Forelimb muscle (tissue), 1 donor: ENCODE results near the gene TNNI3K. TPM values are rescaled to one million over a fixed set of nuclear protein-coding genes. Genes with fewer than 3 reads are reported as not detected.

Experiments
- DNase-seq: peaks from one replicate; pipeline ENCODE4 v3.0.0-alpha.2; 2013; ENCODE audit warnings: low read depth
- polyA plus RNA-seq: library from polyadenylated mRNA; unstranded; fragments of 120-200 nt; gene quantifications from one replicate; pipeline ENCODE4 v1.2.1, GENCODE V29; 2013; ENCODE audit not compliant: insufficient read length

The TNNI3K gene
- polyA plus RNA-seq, 1 donor = 1.8 TPM

DNA sequence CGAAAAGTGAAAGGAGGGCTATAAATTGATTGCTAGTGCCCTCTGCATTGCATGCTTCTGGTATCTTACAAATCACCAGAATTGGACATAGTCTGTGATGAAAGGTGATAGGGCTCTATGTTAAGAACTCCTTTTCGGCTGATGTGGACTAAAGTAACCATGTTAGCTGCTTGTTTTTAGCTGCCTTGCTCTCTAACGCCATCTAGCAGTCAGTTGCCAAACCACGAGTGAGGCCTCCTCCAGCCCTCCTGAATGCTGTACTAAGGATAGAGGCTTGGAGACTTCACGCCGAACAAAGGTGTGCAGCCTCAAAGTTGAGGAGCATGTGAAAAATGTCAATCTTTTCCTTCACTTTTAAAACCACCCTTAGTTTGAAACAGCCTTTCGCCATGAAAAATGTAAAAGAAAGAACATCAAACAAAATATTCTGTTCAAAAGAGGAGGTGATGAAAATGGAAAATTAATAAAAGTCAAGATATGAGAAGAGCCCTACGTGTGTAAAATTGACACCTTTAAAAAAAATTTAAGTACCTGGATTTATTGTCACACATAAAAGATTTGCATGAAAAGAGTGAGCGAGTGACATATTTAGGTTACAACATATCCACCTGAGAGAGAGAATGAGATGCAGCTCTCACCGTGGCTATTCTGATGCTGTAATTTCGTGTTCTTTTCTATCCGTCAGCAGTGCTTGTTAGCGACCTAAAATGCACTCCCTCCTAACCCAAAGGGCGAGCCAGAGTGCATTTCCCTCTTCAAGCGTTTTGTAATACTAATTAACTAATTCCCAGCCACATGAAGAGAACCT is 269.1 kb downstream of the TNNI3K start:
- peak; percentile 11 for DNase-seq

DNA sequence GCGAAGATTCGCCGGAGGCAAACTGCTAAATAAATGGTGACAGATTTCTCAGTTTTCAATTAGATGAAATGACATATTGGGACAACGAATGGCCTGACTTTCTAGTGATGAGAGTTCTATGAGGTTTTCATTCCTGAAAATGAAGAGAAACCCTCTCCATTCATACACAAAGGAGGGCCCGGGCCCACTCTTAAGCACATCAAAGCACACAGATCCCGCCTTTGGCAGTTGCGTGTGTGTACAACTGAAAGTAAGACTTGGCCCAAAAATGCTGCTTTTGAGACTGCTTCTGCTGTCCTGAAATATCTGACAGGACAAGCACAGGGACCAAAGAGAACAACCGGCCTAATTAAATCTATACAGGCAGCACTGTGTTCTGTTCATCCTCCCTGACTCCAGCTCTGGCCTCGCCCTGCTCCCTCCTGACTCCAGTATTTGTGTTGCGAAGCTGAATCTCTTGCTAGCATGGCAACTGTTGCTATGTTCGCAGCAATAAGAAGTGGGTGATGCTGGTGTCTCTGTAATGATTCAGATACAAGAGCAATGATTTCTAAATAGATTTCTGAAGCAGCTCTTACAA is 269.8 kb downstream of the TNNI3K start:
- DNase-seq = no peak

DNA sequence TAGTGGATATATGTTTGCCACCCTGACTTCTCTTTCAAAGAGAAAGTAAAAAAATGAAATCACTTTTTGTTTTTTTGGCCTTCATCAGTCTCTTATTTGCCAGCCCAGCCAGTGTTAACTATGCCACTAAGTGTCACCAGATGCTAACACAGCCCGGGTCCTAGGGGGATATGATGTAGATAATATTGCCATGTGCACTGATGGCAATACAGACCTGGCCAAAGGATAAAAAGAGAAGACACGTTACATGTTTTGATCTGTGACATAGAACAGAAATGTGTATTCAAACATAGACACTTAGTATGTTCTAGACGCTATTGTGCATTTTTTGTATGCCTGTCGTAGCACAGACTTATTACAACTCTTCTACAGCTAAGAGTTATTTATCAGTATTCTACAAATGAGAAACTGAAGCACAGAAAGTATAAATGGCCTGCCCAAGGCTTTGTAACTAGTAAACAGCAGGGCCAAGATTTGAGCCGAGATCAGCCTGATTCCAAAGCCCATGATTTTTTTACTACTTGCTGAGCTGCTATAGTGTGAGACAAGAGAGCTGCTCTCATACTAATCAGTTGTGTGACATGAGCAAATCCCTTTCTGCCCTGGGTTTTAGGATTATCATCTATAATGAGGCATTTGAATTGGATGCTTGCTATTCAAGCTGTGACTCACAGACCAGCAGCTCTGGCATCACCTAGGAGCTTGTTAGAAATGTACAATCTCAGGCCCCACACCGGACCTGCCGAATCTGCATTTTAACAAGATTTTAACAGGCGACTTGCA is 270.9 kb downstream of the TNNI3K start:
- DNase-seq = no peak

DNA sequence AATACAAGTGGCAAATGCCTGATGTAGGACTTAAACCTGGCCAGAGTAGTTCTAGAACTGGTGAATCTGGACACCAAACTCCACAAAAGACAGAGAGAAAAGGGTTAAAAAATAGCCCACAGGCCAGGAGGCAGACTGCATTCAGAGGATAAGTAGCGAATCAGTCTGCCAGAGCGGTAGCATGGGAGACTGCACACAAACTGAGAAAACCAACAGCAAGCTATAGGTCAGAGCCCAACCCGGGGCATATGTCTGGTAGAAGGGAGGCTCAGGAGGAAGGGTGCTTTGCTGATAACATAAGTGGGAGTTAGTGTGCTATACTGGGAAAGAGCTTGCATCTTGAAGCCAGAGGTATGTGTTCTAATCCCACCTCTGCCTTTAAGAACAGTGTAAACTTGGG is 273.3 kb downstream of the TNNI3K start:
- DNase-seq = no peak

- DNase-seq = no peak
These were observed 277.2 kb downstream of the TNNI3K start, which contains the start of gene LRRC53 for GRCh38 chr1:74512170-74512915. LRRC53 (minus strand) TSS chr1:74512611; CDS start chr1:74483349, 29,262 bp downstream.

DNA sequence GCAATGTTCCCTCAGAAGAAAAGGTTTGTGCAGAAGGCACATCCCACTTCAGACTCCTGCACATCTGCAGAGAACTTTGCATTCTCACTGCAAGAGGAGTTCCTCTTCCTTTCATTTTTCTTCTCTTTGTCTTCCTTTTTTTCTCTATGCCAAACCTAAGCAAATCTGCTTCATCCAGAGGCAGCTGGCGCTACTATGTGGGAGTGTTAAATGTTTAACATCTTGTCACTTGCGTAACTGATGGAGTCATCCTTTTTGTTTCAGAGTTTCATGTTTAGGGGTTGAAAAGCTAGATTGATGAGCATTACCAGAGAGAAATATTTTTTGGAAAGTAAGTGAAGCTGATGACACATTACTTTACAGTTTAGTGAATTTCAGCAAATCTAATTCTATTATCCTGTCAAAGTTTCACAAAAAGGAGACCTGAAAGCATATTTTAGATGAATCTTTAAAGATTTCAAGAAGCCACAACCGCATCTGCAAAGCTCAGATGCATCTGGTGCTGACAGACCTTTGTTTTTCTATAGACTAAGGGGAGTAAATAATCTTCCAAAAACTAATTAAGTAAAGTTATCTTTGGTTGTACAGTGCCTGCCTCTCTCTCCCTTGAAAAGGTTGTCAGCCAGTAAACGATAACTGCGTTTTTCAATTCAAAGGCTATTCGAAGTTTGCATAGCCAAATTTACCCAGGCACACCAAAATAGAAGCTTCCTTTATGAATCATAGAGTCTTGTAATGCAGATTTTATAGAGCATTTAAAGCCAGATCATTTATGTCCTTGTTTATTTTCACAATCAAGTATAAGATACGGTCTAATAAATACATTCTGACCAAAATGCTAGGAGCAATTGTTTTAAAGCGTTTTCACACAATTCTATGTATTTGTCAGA is 278.5 kb downstream of the TNNI3K start:
- DNase-seq = no peak

GRCh38 chr1:74517599-74518051 is 282.4 kb downstream of the TNNI3K start:
- no peak for DNase-seq

GRCh38 chr1:74522148-74522547 is 287.0 kb downstream of the TNNI3K start:
- DNase-seq = no peak

DNA sequence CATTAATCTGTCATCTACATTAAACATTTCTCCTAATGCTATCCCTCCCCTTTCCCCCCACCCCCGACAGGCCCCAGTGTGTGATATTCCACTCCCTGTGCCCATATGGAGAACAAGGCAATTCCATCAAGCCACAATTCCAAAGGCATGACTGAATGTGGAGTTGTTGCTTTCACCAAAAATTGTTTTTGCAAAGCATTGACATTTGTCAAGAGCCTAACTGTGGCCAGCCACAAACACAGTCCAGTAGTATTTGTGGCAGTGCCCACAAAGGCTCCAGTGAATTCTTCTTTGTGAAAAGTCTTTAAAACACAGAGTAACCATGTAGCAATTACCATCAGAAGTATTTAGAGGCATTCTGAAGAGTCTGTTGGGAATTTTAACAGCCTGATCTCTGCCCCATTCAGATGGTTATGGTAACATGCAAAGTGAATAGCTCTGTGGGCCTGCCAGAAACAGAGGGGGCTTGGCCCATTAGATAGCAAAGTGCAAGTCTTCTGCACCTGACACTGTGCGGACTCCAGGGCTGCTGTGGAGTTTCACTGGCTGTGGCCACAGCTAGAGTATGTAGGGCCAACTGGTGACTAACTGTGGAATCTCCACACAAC is 288.8 kb downstream of the TNNI3K start:
- no peak for DNase-seq

DNA sequence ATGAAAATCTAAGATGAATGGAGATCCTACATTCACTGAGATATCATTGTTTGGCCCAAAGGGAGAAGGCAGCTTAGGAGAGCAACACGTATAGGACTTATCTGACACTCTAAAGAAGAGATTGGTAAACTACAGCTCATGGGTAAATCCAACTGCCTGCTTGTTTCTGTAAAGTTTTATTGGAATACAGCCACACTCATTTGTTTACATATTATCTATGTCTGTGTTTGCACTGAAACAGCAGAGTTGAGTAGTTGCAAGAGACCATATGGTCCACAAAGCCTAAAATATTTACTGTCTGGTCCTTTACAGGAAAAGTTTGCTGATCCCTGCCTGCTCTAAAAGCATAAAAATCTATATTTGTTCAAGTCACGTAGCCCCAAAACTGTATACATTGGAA is 291.5 kb downstream of the TNNI3K start:
- DNase-seq = no peak

DNA sequence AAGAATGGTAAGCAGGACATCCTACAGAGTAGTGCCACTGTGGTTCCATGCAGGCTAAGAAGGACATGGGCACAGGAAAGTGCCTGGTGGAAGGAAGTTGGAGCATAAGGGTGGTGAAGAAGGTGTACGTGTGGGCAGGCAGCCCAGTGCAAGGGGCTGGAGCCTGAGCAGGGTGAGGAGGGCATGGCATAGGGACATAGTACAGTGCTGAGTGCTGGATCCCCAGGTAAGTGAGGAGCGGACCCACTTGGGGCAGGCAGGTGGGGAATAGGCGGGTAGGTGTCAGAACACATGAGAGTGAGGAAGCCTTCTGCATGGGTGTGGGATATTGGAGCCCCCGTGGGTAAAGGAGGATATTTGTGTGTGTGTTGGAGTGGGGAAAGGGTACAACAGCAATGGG is 292.9 kb downstream of the TNNI3K start:
- no peak for DNase-seq

GRCh38 chr1:74530892-74531291 is 295.7 kb downstream of the TNNI3K start:
- no peak for DNase-seq

GRCh38 chr1:74531796-74532195 is 296.6 kb downstream of the TNNI3K start:
- no peak for DNase-seq

GRCh38 chr1:74534241-74534640 is 299.1 kb downstream of the TNNI3K start:
- DNase-seq = no peak

DNA sequence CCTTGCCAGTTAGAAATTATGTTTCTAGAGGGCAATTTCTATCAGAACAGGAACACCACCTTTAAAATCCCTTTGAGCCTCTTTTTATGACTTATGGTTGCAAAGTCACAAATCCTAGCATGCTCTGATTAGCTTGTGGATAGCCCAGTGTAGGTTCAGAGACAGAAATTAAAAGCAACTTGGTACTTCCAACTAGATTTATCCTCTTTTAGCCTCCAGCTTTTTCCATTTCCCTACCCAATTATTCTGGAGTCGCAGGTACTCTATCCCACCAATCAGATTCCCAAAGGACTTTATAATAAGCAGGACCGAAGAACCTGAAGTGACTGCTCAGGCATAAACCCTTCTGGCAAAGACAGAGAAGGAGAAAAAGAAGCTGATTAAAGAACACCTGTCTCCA is 310.6 kb downstream of the TNNI3K start:
- no peak for DNase-seq

GRCh38 chr1:74548961-74549750 is 314.0 kb downstream of the TNNI3K start:
- DNase-seq = no peak

DNA sequence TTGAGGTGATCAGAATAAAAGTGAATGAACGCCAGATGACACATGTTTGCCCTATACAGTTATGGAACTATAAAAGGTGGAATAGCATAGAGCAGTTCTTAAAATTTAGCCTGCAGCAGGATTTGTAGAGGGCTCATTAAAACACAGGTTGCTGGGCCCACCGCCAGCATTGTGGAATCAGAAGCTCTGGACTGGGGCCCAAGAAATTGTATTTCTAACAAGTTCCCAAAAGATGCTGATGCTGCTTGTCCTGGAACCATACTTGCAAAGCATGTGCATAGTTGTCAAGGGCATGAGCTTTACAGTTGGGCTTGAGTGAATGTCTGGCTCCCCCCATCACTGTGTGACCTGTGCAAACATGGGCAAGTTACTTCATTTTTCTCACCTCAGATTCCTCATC is 314.7 kb downstream of the TNNI3K start:
- DNase-seq = no peak

DNA sequence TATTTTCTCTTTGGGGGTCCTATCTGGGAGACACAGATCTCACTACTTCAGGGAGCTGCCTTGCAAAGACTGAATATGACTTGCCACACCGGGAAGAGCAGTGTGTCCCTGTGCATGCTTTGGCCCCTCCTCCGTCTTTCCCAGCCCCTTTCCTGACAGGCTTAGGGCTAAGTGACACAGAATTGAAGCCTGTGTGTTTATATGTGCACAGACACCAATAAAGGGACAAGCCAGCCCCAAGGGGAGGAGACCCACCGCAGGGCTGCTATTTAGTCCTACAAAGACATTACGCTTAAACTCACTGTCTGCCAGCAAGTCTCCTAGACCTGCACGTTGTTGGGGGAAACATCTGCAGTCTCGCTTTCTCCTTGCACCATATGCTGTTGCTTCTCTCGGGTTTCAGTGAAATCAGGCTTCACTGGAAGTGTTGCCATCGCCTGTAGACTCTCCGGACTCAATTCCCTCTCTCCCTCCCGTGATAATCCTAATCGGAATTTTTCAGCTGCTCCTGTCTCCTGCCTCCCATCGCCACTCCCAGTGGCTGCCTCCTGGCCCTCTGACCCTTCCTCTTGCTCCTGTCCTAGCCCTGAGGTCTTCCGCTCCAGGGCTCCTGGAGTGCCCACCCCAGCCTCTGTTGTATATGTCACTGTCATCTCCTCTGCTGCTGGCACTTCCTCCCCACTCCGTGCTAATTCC is 335.8 kb downstream of the TNNI3K start:
- DNase-seq = no peak

DNA sequence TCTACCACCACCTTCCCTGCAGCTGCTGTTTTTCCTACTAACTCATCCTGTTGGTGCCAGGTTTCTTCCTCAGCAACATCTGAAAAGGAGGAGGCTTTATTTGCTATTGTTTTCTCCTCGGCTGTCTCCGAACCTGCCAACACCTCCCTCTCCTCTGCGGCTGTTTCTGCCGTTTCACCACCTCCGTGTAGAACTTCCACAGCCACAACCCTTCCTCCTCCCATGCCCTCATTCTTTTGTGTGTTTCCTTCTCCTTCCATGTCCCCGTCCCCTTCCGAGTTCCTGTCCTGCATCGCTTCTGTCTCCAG is 336.3 kb downstream of the TNNI3K start:
- no peak for DNase-seq
